NOMO-1 treated with dmso at 0.1 percent for 144 hours (cell line): ENCODE data around the gene RPL10A.

Experiments used
- DNase-seq: peaks from one replicate; lab custom pipeline; 2025; ENCODE audit not compliant: unreplicated experiment; lab: John Stamatoyannopoulos, UW

RPL10A gene

GRCh38 chr6:35448191-35448590 is 20.0 kb upstream of the RPL10A start:
- no peak for DNase-seq

DNA sequence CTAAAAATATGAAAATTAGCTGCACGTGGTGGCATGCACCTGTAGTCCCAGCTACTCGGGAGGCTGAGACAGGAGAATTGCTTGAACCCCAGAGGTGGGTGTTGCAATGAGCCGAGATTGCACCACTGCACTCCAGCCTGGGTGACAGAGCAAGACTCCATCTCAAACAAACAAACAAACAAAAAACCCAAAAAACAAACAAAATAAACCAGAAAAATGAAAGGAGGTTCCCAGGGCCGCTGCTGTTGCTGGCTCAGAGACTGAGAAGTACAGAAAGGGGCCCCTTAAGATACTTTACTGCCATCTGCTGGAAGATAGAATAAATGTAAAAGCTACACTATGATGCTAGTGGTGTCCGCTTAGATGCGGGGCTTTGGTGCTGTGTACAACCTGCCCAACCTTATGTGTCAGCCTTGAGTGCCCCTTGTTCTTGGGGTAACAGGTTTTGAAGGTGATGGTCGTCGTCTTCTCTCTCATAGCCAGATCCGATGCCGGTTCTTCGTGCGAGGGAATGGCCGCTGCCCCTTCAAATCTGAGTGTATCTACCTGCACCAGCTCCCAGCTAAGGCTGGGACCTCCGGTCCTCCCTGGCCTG is 18.8 kb upstream of the RPL10A start:
- DNase-seq: peak; percentile 49

DNA sequence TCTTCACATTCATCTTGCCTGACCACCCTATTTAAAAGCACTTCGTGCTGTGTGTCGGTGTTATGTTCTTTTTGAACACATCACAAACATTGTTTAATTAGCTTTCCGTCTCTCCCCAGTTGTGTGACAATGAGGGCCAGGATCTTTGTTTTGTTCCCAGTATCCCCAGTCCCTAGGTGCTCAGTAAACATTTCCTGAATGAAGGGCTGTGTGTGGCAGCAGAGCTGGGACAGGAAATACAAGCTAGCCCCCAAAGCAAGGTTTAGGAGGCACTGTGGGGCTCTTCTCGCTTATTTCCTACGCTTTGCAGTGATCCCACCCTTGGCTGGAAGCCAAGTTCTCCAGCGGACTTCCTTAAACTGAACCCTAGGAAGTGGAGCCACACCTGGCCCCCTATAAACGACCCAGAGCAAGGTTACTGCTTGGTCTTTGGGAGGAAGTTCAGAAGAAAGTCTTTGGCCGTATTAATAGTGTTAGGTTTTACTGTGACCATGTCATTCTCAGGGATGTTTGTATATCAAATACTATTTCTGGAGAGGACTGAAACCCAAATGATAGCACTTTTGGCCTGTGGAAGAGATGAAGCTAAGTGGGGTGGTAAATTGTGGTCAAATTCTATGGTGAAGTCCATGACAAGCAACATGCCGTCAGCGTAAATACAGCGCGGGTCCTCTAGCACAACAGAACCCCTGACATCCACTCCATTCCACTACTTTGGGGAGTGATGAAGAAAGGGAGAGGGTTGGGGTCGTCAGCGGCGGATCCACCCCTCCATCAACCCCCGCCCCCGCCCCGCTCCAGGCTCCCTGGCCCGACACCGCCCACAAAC is 16.6 kb upstream of the RPL10A start:
- no peak for DNase-seq

GRCh38 chr6:35452183-35453090 is 15.8 kb upstream of the RPL10A start, which contains the start of gene FANCE:
FANCE (plus strand) TSS chr6:35452338; CDS start chr6:35452546, 208 bp downstream.
- DNase-seq: peak; percentile 84

DNA sequence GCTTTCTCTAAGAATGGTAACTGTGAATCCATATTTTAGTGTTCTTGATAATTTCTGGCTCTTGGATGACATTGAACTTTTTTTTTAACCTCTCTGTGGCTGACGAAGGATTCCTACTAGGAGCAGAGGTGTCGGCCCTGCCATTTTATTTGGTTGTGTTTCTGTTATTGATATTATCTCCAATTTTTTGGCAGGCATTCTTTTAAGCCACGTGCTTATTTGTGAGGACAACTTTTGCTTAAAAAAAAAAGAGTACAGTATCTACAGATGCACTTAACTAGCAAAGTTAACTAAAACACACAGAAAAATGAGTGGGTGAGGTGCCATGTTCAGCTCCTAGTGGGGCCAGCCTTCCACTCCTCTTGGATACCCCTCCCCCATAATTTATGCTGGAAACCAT is 15.0 kb upstream of the RPL10A start:
- no peak for DNase-seq

GRCh38 chr6:35454391-35455110 is 13.7 kb upstream of the RPL10A start:
- DNase-seq: no peak

GRCh38 chr6:35457907-35458306 is 10.3 kb upstream of the RPL10A start:
- no peak for DNase-seq

DNA sequence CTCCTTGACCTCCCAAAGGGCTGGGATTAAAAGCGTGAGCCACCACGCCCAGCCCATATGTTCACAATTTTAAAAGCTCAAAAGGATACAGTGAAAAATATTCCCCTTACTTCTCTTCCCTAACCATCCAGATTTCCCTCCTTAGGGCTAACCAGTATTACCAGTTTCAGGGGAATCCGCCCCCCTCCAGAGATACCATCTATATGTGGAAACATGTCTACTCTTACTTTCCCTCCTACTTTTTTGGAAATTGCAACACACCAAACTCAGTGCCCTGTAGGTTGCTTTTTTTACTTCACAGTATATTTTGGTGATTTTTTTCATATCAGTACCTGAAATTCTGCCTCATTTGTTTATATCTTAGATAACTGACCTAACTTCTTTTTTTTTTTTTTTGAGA is 6.9 kb upstream of the RPL10A start:
- no peak for DNase-seq

- no peak for DNase-seq
Observed at GRCh38 chr6:35463292-35463691, 4.9 kb upstream of the RPL10A start.

GRCh38 chr6:35465646-35466045 is 2.6 kb upstream of the RPL10A start:
- DNase-seq: no peak

DNA sequence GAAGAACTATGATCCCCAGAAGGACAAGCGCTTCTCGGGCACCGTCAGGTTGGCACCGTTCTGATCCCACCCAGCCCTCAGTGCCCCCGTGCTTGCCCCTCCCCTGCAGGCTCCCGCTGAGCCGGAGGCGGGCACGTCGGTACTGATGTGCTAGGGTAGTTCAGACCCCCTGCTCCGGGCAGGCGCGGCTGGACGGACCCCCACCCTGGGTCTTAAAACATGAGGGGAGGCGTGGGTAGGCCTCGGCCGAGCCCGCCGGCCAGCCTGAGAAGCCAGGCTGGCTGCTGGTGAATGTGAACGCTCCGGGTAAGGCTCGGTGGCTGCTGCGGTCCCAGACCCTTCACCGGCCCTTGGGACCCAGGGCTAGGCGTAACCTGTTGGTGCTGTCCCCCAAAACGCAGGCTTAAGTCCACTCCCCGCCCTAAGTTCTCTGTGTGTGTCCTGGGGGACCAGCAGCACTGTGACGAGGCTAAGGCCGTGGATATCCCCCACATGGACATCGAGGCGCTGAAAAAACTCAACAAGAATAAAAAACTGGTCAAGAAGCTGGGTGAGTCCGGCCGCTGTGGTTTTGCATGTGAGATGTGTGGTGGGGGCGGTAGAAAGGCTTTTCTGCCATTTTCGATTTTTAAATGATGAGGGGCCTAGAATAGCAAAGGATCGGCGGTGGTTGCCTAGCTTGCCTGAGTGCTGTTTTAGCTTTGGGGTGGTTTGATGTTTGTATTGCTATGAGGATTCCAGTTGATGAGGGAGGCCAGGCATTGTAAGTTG is 964 bp downstream of the RPL10A start:
- DNase-seq: no peak

DNA sequence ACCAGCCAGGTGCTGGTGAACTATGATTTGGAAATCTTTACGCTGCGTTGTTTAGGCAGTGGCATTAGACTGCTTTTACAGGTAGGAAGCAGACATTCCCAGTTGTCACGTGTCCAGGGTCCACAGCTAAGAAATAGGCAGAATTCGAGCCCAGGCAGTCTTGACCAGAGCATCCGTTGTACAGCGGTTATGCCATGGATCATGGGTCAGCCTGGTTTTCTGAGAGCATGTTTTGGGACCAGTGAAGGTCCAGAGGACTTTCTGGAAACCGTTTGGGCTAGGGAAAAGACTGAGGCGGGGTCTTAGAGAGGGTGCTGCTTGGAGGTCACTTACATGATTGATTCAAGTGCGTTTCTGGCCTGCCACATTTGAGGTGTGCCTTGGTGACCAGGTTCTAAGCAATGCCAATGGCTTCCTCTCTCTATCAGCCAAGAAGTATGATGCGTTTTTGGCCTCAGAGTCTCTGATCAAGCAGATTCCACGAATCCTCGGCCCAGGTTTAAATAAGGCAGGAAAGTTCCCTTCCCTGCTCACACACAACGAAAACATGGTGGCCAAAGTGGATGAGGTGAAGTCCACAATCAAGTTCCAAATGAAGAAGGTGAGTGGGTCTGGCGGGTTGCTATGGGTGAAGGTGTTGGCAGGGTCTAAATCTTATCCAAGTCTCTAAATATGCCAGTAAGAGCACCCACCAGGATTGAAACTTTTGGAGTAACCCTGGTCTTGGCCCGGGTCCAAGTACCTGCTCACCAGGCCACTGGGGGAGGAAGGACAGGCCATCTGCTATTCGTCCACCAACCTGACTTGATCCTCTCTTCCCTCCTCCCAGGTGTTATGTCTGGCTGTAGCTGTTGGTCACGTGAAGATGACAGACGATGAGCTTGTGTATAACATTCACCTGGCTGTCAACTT is 1.8 kb downstream of the RPL10A start:
- no peak for DNase-seq

GRCh38 chr6:35470663-35471120 is 2.5 kb downstream of the RPL10A start:
- no peak for DNase-seq

- no peak for DNase-seq
Observed at GRCh38 chr6:35471836-35472345, 3.7 kb downstream of the RPL10A start.

DNA sequence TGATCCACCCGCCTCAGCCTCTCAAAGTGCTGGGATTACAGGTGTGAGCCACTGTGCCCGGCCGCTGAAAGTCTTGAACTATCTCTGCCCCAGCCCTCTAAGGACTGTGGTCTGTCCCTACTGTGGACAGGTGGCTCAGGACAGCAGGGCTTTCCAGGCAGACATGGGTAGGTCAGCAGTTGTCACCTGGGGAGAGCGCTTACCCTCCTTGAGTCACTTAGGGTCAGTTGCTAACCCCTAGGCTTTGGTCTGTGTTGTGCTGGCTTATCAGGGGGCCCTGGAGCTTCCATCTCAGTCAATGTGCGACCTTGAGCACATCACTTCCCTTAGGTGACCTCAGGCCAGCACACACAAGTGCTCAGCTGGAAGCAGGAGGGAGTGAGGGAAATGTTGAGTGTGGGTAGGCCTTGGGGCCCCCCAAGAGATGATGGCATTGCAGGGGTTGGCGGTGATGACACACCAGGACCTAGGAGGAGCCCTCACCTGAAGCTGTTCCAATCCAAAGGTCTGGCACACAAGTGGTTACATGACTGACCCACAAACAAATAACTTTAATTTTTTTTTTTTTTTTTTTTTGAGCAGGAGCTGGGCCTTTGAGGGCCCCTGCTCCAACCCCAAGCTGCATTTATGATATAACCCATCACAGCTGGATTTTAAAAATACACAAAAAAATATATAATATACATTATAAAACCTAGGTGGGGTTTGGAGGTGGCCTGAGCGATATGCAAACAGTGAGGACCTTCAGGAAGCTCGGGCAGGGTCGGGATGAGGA is 5.1 kb downstream of the RPL10A start:
- DNase-seq: no peak

DNA sequence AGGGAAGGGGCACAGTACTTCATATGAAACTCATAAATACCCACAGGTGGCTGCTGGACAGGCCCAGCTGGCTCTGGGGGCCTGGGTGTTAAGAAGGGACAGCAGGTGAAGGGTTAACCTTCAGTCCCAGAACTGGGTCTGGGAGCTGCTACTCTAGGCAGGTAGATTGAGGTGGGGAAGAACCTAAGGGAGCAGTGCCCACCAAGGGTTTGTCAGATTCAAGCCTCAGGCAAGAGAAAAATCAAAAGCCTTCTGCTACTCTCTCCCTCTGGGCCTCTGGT is 5.6 kb downstream of the RPL10A start:
- no peak for DNase-seq

GRCh38 chr6:35474131-35474941 is 6.1 kb downstream of the RPL10A start:
- DNase-seq: no peak
